Astrocyte of the spinal cord (primary cell): ENCODE results near the gene NUDT22.

Experiments
- DNase-seq: peaks from one replicate; pipeline ENCODE4 v3.0.0; 2011; ENCODE audit warnings: low read depth, low spot score
- H3K4me3 ChIP-seq: 2 replicates; pipeline ENCODE4 v1.5.1; 2011; ENCODE audit warnings: low read depth, mild to moderate bottlenecking, low read length, moderate library complexity
- CTCF ChIP-seq: IDR thresholded peaks from 2 replicates; pipeline ENCODE4 v1.5.1; 2012; ENCODE audit warnings: low read depth, mild to moderate bottlenecking, low read length, inconsistent platforms
- in situ Hi-C: cut with HindIII; loops from 2 replicates; pipeline ENCODE4 v1.10.0; 2017; ENCODE audit warnings: low sequenced_read_pairs

Gene NUDT22

GRCh38 chr11:64220271-64220670 lies 5.8 kb upstream of the NUDT22 start:
- in situ Hi-C loops: no loop called here
- no peak for DNase-seq
- no peak overlapping the region for H3K4me3 ChIP-seq
- TF ChIP-seq CTCF: no peak

GRCh38 chr11:64220798-64221197 lies 5.3 kb upstream of the NUDT22 start:
- no peak for DNase-seq
- no peak for TF ChIP-seq CTCF
- in situ Hi-C loops: no loop called here
- H3K4me3 ChIP-seq: no peak overlapping the region

GRCh38 chr11:64222651-64223000 lies 3.4 kb upstream of the NUDT22 start:
- TF ChIP-seq CTCF: no peak
- no peak overlapping the region for H3K4me3 ChIP-seq
- in situ Hi-C loops: no loop called here
- DNase-seq: no peak

- no peak overlapping the region for H3K4me3 ChIP-seq
- in situ Hi-C loops: no loop called here
- TF ChIP-seq CTCF: no peak
- DNase-seq: no peak
These were observed 2.9 kb upstream of the NUDT22 start for GRCh38 chr11:64223001-64223651.

- in situ Hi-C loops: no loop called here
- H3K4me3 ChIP-seq: no peak overlapping the region
These were observed 1.8 kb upstream of the NUDT22 start for GRCh38 chr11:64224151-64224890.

GRCh38 chr11:64224891-64225607 lies 1.0 kb upstream of the NUDT22 start:
- in situ Hi-C loops: no loop called here

More at GRCh38 chr11:64224151-64224890, 1.8 kb upstream of the NUDT22 start:
- no peak for DNase-seq
- no peak for TF ChIP-seq CTCF

More at GRCh38 chr11:64224891-64225607, 1.0 kb upstream of the NUDT22 start:
- no peak for TF ChIP-seq CTCF
- no peak for DNase-seq
- peak overlapping the region; percentile 80 for H3K4me3 ChIP-seq
